ENCODE results near the gene PKIG. TPM values are rescaled to one million over a fixed set of nuclear protein-coding genes. Genes with fewer than 3 reads are reported as not detected.

PKIG gene
- total and polyA plus RNA-seq, 9 of the 15 experiments (the other 6 are each of a cell fraction or from before 2014, with no cell fraction given) = 0.13 to 7.0 (median 4.7) TPM

- no peak for TF ChIP-seq ZBTB5 (IDR thresholded peaks at IDR 0.05)
- no peak for TF ChIP-seq PCBP2 (IDR thresholded peaks at IDR 0.05; ENCODE audit: low read depth, low read length, poor library complexity, severe bottlenecking)
- no peak for TF ChIP-seq ZNF699 (CRISPR knock-in tag; IDR thresholded peaks at IDR 0.05; ENCODE audit: insufficient replicate concordance)
- TF ChIP-seq ZNF785 (CRISPR knock-in tag; IDR thresholded peaks at IDR 0.05) = no peak
Observed at GRCh38 chr20:44621325-44621724, 38.9 kb downstream of the PKIG start (continued).

DNA sequence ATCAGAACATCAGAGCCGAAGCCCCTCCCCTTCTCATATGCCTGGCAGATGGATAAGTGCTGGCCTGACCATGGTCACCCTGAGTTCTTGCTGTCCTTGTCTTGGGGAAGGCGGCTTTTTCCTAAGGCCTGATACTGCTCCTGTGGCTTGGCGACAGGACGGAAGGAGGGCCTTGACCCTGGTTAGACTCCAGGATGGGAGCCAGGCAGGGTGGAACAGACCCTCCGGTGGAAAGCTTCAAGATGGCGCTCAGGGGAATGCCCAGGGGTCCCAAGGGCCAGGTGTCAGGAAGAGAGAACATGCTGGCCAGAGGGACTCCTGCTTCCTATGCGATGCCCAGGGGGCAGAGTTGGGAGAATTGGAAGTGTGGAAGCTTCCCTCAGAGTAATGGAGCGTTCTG is 39.6 kb downstream of the PKIG start:
- no peaks in the 10 kb centered on the region; a peak in 1 of 5 replicates for H3K27me3 ChIP-seq (ENCODE audit: control insufficient read depth in 2 of 2, insufficient read depth in 2 of 2, low read length in 2 of 2)
- peaks cover 5 to 8% of the 10 kb centered on the region in 2 experiments; a peak in 4 of 5 replicates for H3K4me1 ChIP-seq (replicated peaks in 1 of 2; ENCODE audit: control insufficient read depth in 2 of 2, insufficient read depth in 2 of 2, low read length in 2 of 2)
- DNase-seq (ENCODE audit: extremely low read depth in 1 of 4, low spot score in 3 of 4) (no peak), ATAC-seq (no peak), FAIRE-seq (no peak)
- no peak overlapping the region for H3K27ac ChIP-seq (ENCODE audit: extremely low read depth, low read depth, low read length)
- TF ChIP-seq THRB (CRISPR knock-in tag; conservative IDR thresholded peaks at IDR 0.05) (no peak), KLF6 (CRISPR knock-in tag; IDR thresholded peaks at IDR 0.05; ENCODE audit: borderline replicate concordance) (no peak), CREB3L1 (IDR thresholded peaks at IDR 0.05; ENCODE audit: borderline replicate concordance, low read depth) (no peak), ZNF444 (CRISPR knock-in tag; IDR thresholded peaks at IDR 0.05) (no peak), ZNF121 (CRISPR knock-in tag; conservative IDR thresholded peaks at IDR 0.05) (no peak), HNRNPLL (IDR thresholded peaks at IDR 0.05; ENCODE audit: low read depth, low read length, poor library complexity, severe bottlenecking) (no peak), PHB (CRISPR knock-in tag; IDR thresholded peaks at IDR 0.05) (no peak), CHD2 (IDR thresholded peaks at IDR 0.05; ENCODE audit: low read depth, low read length) (no peak), ZBTB17 (CRISPR knock-in tag; IDR thresholded peaks at IDR 0.05) (no peak), BMI1 (IDR thresholded peaks at IDR 0.05; ENCODE audit: low read length) (no peak)
- TF ChIP-seq, protein P1, sequence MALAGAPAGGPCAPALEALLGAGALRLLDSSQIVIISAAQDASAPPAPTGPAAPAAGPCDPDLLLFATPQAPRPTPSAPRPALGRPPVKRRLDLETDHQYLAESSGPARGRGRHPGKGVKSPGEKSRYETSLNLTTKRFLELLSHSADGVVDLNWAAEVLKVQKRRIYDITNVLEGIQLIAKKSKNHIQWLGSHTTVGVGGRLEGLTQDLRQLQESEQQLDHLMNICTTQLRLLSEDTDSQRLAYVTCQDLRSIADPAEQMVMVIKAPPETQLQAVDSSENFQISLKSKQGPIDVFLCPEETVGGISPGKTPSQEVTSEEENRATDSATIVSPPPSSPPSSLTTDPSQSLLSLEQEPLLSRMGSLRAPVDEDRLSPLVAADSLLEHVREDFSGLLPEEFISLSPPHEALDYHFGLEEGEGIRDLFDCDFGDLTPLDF (CRISPR knock-in tag; IDR thresholded peaks at IDR 0.05) = no peak
- H3K36me3 ChIP-seq (ENCODE audit: control insufficient read depth, insufficient read depth, low read length) = no peaks in the 10 kb centered on the region
- no peaks in the 10 kb centered on the region for H3K9me1 ChIP-seq (ENCODE audit: control insufficient read depth, insufficient read depth, low read length)
- H3K9ac ChIP-seq (ENCODE audit: insufficient read depth in 1 of 2, low read depth in 2 of 2, low read length in 2 of 2) = no peak overlapping the region
- H3K4me2 ChIP-seq (ENCODE audit: insufficient read depth, low read length) = no peak overlapping the region
- CTCF ChIA-PET (ENCODE audit: low intra/inter-chr PET ratio) = no interaction called here
- H3K79me2 ChIP-seq (ENCODE audit: control insufficient read depth, insufficient read depth, low read length) = no peaks in the 10 kb centered on the region
- H2AFZ ChIP-seq (ENCODE audit: low read depth, low read length) = no peak overlapping the region
- H3K9me3 ChIP-seq (replicated peaks; ENCODE audit: control insufficient read depth, insufficient read depth, low read depth, low read length) = no peaks in the 10 kb centered on the region
- intact Hi-C loops (cut with micrococcal nuclease) (no loop called here), in situ Hi-C loops (cut with MboI) (no loop called here)
- BruUV-seq (replicated peaks) = no TSS peak
- WGBS (ENCODE audit: insufficient coverage, low coverage, missing lambda C conversion rate) = 64% methylated on average over 8 of the region's 8 CpGs
- POLR2A ChIA-PET = no interaction called here
- no peaks in the 10 kb centered on the region for H4K20me1 ChIP-seq (replicated peaks; ENCODE audit: control insufficient read depth, insufficient read depth, low read length)
- no peak overlapping the region for H3K4me3 ChIP-seq

Measured in K562 (cell line).